Peyer's patch (tissue), 4 donors: ENCODE results near the gene SYT6.

Experiments used
- CTCF ChIP-seq, 6 experiments: fragments of 450-650 bp in 4 of 6; fragments of 200-600 bp in 2 of 6; sonication (generic) in 1 of 6; IDR thresholded peaks; one replicate each; pipeline ENCODE4 v1.5.1; 2017 to 2019; ENCODE audit warnings: antibody characterized with exemption in 6 of 6, mild to moderate bottlenecking in 3 of 6, moderate library complexity in 1 of 6
- POLR2A ChIP-seq, 2 donors: fragments of 450-650 bp; IDR thresholded peaks; one replicate each; pipeline ENCODE4 v1.5.1; 2017; ENCODE audit warnings: antibody characterized with exemption in 2 of 2, mild to moderate bottlenecking in 2 of 2, moderate library complexity in 2 of 2

- no peak for TF ChIP-seq CTCF (IDR thresholded peaks at IDR 0.05)
- TF ChIP-seq POLR2A (IDR thresholded peaks at IDR 0.05) = no peak
These were observed 62.0 kb downstream of the SYT6 start for GRCh38 chr1:114091711-114092110.
